HG02840 (cell line): ENCODE measurements around the gene ADGRF5.

Experiments
- ATAC-seq: cut with Tn5 transposase; IDR thresholded peaks from one replicate; pipeline ENCODE4 v1.9.1; 2021; ENCODE audit warnings: mild to moderate bottlenecking, moderate library complexity, moderate number of reproducible peaks; ENCODE audit not compliant: unreplicated experiment, low FRiP score

ADGRF5 gene

DNA sequence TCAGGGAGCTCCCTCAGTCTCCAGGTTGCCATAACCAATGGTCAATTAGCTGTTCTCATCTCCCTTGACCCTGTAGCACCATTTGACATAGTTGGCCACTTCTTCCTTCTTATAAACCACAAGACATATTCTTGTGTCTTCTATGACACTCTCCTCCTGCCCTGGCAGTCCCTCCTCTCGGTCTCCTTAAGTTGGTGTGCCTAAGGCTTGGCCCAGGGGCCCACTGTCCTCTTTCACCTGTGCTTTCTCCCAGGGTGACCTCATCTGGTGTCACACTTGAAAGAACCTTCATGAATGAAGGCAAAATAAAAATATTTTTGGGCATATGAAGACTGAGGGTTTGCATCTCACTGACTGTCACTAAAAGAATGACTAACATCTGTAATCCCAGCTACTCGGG is 9.7 kb upstream of the ADGRF5 start:
- no peak for ATAC-seq

DNA sequence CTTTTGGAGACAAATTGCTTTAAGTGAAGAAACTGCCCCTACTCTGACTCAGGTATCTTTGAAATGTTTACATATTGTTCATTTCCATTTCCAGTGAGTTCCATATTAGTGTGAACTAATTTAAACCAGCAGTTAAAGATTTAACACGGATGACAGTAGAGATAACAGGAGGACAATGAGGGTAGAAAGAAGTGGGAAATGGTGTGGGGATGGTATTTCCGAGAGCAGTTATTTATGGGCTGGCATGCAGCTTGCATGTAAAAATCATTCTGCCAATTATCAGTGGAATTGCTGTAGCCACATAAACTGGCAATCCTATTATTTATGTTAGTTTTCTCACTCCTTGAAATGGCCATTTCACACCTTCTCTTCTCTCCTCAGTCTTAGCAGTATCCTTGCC is 8.6 kb upstream of the ADGRF5 start:
- ATAC-seq = no peak

DNA sequence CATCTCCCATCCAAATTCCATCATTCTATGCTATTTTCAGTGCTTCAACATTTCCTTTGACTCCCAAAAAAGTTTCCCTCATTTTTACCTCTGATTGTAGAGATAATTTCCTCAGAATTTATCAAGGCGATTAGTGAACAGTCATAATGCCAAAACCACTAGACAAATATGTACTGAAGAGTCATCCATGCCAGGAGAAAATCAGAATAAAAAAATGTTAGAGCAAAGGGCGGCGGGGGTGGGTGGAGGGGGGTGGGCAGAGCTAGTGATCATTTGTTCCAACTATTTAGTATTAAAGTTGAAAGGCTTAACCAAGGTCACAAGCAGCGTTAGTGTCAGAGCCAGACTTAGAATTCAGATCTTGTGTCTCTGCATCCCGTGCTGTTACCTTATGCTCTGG is 5.3 kb upstream of the ADGRF5 start:
- no peak for ATAC-seq

DNA sequence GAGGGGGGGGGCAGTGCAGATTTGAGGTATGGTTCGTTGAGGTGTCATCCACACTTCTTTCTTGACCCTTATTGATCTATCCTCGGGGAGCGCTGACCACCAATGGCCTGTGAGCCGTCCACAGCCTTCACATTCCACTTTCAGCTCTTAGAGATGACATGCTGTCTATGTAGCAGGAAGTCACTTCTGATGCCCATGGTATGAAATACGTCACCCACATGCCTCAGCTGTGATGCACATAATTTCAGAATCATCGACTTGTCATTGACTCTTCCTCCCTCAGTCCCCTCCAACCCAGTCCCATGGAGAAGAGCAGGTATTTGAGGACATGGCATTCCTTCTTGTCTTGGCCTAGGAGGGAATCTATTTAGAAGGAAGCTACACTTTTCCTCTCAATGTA is 4.7 kb upstream of the ADGRF5 start:
- ATAC-seq = no peak

DNA sequence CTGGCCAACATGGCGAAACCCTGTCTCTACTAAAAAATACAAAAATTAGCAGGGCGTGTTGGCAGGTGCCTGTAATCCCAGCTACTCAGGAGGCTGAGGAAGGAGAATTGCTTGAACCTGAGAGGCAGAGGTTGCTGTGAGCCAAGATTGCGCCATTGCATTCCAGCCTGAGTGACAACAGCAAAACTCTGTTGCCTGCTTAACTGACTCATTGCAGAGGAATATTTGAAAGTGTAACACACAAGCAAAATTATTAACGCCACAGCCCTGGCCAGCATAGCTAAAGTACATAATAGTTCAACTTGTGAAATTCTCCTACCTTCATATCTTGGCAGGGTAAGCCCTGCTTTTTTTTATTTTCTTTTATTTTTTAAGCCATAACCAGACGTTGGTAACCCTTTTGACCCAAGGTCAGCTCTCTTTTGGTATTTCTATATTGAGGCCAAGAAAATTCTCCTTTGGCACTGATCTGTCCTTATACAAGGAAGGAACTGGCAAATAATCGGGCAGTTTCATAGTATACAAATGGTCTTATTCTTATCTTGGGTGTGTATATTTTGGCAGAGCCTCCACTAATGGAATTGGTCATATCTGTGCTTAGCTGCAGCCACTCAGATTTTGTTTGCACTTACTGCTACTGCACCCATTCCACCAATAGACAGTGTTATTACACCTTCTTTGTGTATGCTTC is 4.0 kb upstream of the ADGRF5 start:
- ATAC-seq = no peak

DNA sequence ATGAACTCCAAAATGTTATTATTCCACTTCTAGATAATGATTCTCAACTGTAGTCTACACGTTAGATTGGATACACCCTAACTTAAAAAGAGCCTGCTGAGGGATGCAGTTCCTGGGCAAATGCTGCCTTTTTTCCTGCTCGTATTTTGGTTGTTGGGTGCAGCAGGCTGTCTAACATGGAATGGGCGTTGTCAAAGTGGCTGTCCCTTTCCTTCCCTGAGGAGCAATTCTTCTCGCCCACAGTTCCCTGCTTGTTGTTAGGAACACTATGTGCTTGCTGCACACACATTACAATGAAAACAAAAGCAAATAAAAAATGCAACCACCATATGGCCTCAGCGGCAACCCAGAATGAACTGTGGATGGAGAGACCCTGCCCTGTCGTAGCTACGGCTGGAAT is 1.7 kb upstream of the ADGRF5 start:
- no peak for ATAC-seq

DNA sequence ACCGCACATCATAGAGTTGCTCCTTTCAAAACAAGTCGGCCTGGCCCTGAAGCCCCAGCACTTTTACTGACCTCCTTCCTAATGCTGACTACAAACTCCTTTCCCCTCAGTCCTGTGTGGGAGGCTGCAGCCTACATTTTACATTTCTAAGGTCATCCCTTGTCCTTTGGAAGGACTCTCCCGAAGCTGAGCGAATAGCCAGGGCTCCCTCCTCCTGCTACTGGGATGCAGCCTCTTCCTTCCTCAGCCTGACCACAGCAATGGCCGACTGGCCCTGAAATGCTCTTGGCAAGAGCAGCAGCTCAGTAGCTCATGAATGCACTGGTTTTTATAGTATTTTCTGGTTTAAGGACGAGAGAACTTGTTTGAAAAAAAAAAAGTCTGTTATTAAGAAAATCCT is 679 bp downstream of the ADGRF5 start:
- no peak for ATAC-seq

DNA sequence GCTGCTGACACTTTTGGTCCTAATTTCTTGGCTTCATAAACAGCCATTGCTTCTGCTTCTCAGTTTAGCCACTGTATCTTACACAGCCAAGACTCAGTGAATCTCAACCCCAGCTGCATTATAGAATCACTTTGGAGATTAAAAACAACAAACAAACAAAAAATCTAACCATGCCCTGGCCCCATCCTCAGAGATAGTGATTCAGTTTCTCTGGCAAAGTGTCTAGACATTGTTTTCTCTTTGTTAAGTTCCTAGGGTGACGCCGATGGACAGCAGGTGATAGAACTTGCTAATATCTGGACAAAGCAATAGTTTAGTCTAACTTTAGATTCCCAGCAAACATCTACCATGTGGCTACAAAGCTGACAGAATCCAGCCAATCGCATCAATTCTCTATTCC is 2.9 kb downstream of the ADGRF5 start:
- ATAC-seq = no peak

DNA sequence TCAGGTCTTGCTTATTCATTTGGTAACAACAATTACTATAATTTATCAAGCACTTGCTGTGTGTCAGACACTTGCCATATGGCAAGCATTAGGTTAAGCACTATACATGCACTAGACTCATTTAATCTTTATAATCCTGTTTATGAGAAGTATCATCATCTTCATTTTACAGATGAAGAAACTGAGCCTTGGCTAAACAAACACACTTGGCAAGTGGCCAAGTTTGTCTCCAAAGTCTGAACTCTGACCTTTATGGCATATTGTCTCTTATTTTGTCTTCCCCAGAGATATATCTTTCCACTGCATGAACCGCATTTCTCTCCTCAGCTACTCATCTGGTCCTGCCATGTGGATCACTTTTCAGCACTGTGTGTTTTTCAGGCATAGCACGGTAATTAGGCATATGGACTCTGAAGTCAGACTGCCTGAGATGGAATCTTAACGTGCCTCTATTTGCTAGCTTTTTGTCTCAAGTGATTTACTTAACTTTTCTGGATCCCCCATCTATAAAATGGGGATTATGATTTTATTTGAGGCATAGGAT is 4.7 kb downstream of the ADGRF5 start:
- no peak for ATAC-seq

DNA sequence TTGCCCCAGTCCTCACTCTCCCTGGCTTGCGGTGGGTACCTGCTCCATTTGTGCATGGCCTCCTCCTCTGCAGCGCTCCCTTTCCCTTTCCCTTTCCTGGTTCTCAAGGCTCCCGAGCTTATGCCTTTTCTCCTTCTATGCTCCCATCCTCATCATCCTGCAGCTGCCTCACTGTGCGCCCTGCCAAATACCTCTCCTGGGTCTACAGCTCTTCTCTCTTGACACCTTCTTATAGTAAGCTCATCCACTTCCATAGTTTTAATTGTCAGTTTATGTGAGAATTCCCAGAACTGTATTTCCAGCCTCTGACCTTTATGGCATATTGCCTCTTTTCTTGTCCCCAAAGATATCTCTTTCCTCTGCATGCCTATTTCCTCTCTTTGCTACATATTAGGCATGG is 5.9 kb downstream of the ADGRF5 start:
- no peak for ATAC-seq

DNA sequence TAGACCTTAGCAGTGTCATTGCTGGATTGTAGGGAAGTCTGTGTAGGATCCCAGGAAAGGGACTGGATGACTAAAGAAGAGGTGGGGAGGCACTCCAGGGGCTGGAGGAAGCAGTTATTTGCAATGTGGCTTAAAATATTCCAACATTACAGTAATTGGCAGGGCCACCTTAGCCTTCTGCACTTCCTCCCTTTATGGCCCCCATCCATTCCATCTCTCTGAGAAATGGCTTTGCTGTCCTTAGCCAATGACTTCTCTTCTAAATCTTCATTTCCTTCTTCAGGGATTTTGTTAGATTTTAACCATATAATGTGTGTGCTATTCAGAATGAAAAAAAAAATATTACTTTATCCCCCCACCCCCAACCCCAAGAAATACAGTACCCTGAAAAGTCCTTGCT is 6.4 kb downstream of the ADGRF5 start:
- ATAC-seq = no peak

DNA sequence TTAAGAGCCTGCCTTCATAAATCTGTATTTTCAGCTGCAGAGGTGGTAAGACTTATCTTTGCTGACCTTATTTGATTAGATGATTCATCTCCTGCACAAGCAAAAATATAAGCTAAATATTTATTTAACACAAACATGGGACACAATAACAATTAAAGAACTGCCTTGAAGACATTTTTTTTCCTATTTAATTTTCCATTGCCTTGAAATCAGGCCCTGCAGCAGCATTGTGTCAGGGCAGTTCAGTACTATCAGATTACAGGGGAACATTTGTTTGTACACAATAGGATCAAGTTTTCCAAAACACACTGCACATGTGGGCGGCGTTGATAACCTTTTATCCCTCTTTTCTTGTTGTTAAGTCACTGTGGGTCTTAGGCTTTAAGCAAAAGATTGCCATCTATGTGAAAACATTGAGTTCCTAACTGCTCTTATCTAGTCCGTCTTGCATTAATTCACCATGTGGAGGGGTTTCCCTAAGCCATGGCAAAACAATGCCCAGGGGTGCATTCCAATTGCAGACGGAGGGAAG is 7.4 kb downstream of the ADGRF5 start:
- ATAC-seq = no peak

DNA sequence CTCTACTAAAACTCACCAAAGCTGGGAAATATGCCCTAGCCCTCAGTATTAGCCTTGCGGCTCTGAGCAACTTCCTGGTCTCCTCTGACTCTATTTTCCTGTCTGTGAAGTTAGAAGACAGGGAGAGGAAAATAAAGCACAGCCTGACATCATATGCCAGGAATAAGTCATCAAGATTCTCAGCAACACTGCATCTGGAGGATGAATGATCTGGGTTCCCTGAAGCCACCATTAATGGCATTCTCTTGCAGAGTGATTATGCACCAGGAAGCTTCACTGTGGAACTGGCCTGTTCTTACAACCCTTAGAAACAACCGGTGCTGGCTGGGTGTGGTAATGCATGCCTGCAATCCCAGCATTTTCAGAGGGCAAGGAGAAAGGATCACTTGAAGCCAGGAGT is 12.4 kb downstream of the ADGRF5 start:
- ATAC-seq = no peak

DNA sequence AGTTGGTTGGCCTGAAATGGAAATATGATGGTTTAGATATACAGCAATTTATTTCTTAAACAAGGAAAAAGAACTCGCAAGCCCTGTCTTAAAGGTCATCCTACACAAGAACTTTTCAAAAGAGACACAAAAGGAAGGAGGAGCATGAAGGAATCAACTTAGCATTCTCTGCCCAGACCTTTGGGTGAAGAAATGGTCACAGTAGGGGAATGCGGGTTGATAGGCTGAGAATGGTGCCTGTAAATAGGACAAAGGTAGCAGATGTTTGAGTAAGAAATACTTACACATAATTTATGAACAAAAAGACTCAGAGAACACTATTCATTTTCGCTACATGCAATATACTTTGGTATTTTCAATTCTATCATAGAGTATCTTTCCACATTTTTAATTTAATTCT is 15.0 kb downstream of the ADGRF5 start:
- ATAC-seq = no peak

DNA sequence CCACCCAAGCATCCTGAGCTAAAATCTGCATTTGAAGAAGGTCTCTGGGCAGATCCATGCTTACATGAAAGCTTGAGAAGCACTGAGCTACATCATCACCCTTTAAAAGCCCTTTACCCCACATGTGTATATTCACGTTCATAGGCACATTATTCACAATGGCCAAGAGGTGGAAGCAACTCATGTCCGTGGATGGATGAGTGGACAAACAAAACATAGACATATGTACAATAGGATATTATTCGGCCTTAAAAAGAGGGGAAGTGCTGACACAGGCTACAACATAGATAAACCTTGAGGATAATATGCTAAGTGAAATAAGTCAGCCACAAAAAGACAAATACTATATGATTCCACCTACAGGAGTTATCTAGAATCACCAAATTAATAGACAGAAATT is 17.6 kb downstream of the ADGRF5 start:
- no peak for ATAC-seq

DNA sequence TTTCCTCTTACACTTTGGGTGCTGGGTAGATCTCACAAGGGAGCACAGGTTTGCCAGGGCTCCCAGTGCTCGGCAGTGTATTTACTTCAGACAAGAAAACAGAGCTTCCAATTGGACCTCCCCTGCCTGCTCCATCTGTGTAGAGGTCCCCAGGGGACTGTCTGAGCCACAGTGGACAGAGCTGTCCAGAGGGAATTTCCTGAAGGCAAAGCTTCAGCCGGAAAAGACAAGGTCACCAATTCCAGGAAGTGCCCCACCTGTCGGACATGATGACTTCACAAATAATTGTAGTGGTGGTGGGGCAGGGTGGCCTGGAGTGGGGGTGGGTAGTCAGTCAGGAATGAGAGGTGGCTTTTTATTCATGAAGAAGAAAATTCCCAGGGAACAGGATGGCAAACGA is 18.6 kb downstream of the ADGRF5 start:
- ATAC-seq = no peak

DNA sequence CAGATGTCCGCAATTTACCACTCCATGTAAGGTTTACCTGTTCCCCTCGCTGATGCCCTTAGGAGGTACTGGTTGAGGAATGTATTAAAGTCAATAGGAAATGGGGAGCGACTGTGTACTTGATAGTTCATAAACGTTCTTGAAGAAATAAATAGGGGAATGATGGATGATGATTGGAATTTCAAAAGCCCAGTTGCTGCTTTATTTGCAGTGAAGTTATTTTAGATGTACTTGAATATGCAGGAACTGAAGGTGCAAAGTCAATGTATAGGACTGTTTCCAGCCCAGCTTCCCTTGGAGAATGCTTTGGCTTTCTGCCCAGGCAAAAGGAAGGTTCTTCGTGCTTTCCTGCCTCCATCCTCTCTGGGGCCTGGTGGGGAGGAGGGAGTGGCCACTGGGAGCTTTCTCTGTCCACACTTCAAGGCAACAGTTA is 19.8 kb downstream of the ADGRF5 start:
- no peak for ATAC-seq

DNA sequence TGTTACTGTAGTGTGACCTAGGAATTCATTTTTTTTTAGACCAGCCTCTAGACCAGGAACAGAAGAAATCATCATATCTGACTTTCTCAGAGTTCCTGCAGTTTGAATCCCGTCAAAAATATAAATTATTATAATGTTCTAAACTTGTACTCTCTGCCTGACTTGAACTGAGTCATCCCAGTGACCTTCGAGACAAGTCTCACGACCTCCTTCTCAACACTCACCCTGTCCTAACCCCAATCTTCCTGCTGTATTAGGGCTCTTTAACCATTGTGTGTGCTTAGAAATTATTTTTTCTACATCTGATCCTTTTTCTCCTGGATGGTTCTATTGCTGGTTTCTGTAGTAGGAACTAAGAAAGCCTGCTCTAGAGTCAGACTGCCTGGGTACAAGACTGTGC is 21.5 kb downstream of the ADGRF5 start:
- ATAC-seq = no peak

DNA sequence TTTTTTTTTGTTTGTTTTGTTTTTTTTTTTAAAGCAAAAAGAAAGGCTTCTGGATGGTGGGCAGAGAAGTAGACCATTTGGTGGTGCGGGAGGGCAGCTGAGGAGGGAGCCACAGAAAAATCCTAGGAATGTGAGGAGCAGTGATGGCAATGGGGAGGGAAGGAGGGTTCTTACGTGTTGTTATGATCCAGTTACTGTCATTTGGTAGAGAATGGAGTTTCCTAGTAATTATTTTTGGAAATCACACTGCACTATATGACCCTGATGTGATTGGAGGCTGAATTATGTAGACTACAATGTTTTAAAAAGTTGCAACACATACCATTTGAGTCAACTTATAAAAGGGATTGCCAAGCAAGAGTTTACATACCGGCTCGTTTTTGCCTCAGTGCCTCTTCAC is 22.1 kb downstream of the ADGRF5 start:
- no peak for ATAC-seq

DNA sequence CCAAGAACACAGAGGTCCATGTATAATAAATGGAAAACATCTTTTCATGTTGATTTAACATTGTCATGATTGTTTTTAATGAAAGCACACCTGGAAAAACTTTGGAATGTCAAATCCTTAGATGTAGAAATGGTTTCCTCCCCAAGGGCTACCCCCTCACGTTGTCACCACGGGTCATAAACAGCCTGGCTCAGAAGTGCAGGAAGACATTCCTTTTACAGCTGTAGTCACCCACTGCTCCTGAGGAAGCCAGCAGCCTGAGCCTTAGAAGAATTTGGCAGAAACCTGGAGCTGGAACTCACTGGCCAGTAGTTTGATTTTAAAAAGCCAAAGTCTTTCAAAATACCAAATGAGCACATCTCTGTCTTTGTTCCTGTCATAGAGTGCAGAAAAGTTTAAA is 23.7 kb downstream of the ADGRF5 start:
- ATAC-seq = no peak

DNA sequence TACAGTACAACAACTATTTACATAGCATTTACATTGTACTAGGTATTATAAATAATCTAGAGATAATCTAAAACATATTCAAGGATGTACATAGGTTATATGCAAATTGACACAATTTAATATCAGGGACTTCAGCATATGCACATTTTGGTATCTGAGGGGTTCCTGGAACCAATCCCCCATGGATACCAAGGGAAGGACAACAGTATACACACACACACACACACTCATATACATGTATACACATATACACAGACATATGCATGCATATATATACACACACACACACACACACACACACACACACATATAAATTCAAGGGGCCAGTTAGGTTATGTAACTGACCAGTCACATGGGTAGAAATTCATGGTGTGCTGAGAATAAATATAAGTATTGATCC is 24.9 kb downstream of the ADGRF5 start:
- no peak for ATAC-seq

DNA sequence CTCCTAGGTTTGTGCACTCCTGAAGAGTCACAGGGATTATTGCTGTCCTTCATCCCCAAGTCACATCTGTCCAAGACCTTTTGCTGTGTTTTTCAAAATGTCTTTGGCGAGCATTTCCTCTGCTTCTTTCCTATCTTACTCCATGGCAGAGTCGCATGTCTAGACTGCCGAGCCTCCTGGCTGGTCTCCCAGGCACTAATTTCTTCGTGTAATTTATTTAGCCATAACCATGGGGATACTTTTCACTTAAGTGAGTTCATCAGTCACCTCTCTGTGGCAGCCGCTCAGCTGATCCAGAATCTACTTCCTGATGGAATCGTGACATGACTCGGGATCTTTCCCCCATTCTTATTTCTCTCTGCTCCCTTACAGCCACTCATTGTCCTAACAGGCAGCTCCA is 25.8 kb downstream of the ADGRF5 start:
- ATAC-seq = no peak

DNA sequence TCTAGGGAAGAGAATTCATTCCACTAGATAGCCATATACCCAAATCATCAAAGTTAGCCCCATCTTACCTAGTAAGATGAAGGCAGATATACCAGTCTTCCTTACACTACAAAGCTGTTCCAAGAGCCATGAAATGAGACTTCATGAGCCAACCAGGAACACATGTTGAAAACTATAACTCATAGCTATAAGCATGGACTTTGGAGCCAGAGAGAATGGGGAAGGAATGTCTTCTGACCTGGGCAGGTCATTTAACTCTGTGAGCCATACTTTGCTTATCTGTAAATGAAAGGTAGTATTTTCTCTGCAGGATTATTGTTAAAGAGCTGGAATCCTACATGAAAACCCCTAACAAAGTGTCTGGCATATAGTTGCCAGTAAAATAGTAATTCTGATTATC is 27.3 kb downstream of the ADGRF5 start:
- no peak for ATAC-seq
